GM10248 (cell line): ENCODE measurements around the gene HSP90AB1.

Experiments
- CTCF ChIA-PET: fragments of 300-600 bp; sonication (Branson Sonifier 250); formaldehyde crosslinking; extraction: SDS; loops from one replicate; lab custom pipeline; 2021; ENCODE audit warnings: antibody characterized with exemption; lab: Yijun Ruan, JAX
- POLR2A ChIA-PET: fragments of 350-650 bp; sonication (Branson Sonifier 250); formaldehyde crosslinking; extraction: SDS; loops from one replicate; lab custom pipeline; 2020; ENCODE audit warnings: antibody characterized with exemption; lab: Yijun Ruan, JAX
- DNase-seq: peaks from one replicate; pipeline ENCODE4 v3.0.0; 2012; ENCODE audit errors: extremely low spot score
- TF ChIP-seq, protein P1 (sequence below): IDR thresholded peaks from 2 replicates; pipeline ENCODE4 v1.5.1; 2012; ENCODE audit warnings: mild to moderate bottlenecking, low read depth; ENCODE audit errors: extremely low read depth, missing control alignments, control extremely low read depth

HSP90AB1 gene

GRCh38 chr6:44267252-44267651 is 20.4 kb downstream of the HSP90AB1 start:
- TF ChIP-seq, protein P1, sequence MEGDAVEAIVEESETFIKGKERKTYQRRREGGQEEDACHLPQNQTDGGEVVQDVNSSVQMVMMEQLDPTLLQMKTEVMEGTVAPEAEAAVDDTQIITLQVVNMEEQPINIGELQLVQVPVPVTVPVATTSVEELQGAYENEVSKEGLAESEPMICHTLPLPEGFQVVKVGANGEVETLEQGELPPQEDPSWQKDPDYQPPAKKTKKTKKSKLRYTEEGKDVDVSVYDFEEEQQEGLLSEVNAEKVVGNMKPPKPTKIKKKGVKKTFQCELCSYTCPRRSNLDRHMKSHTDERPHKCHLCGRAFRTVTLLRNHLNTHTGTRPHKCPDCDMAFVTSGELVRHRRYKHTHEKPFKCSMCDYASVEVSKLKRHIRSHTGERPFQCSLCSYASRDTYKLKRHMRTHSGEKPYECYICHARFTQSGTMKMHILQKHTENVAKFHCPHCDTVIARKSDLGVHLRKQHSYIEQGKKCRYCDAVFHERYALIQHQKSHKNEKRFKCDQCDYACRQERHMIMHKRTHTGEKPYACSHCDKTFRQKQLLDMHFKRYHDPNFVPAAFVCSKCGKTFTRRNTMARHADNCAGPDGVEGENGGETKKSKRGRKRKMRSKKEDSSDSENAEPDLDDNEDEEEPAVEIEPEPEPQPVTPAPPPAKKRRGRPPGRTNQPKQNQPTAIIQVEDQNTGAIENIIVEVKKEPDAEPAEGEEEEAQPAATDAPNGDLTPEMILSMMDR = no peak
- ChIA-PET CTCF (interaction anchor here (0.7 to 7.3 kb wide), 30 partner anchors 9 to 194 kb away, joined by 3 to 182 read pairs (median 6); partner anchors contain the start of genes AARS2, HSP90AB1 and MYMX), POLR2A (interaction anchor here (1.2 kb wide), 1 partner anchor 21 kb away, joined by 7 read pairs; the partner anchor contains the start of gene HSP90AB1)
- no peak for DNase-seq

- POLR2A ChIA-PET = interaction anchor here (0.6 to 1.4 kb wide), 3 partner anchors 21 to 38 kb away, joined by 3 to 8 read pairs (median 4); partner anchors contain the start of gene HSP90AB1
- TF ChIP-seq, protein P1 = peak; percentile 90
- peak; percentile 69 for DNase-seq
- CTCF ChIA-PET = interaction anchor here (0.6 to 7.3 kb wide), 49 partner anchors 10 to 208 kb away, joined by 3 to 182 read pairs (median 5); partner anchors contain the start of genes AARS2, HSP90AB1, MYMX and SLC35B2
Observed at GRCh38 chr6:44268095-44268628, 21.3 kb downstream of the HSP90AB1 start.

GRCh38 chr6:44269178-44269920 is 22.4 kb downstream of the HSP90AB1 start:
- TF ChIP-seq, protein P1 = no peak
- ChIA-PET CTCF (interaction anchor here (0.9 to 7.3 kb wide), 20 partner anchors 9 to 206 kb away, joined by 3 to 182 read pairs (median 7); partner anchors contain the start of gene AARS2), POLR2A (no interaction called here)
- DNase-seq = no peak

- no peak for DNase-seq
- POLR2A ChIA-PET = no interaction called here
- CTCF ChIA-PET = interaction anchor here (1.4 to 7.3 kb wide), 6 partner anchors 8 to 97 kb away, joined by 5 to 182 read pairs (median 29); partner anchors contain the start of gene AARS2
- TF ChIP-seq, protein P1 = no peak
Observed at GRCh38 chr6:44269921-44270525, 23.1 kb downstream of the HSP90AB1 start, which contains the start of gene TMEM151B. Gene TMEM151B, plus strand, starts transcription at chr6:44270450. Its CDS starts 293 bp downstream, at chr6:44270743.

DNA sequence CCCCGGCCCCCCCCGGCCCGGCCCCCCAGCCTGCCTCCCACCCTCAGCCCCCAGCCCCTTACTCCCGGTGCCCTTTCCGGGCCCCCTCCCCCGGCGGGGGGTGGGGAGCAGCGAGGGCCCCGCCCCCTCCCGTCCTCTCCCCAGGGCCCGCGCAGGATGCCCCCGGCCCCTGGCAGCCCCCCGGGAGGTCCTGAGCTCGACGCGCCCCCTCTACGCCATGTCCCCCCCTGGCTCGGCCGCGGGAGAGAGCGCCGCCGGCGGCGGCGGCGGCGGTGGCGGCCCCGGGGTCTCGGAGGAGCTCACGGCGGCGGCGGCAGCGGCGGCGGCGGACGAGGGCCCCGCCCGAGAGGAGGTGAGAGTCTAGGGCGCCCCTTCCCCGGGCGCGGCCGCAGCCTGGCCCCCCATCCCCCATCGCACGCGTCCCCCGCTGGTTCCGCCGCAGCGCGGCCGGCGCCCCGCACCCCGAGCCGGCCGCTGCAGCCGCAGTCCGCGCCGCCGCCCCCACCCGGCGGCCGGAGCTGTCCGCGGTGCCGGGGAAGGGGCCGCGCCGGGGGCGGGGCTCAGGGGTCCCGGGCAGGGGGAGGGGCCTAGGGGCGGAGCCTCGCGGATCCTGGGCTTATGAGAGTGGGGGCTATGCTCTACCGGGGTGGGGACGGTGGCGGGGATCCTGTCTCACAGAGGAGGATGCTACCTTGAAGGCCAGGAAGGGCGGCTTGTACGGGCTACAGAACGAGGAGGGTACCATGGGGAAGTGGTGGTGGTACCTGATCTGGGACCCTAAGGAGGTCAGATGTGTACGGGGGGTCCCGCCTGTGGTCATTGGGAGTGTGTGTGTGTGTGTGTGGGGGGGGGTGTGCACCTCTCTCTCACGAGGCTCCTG is 23.9 kb downstream of the HSP90AB1 start:
- DNase-seq = no peak
- POLR2A ChIA-PET = no interaction called here
- TF ChIP-seq, protein P1 = no peak
- CTCF ChIA-PET = interaction anchor here (0.8 to 7.3 kb wide), 6 partner anchors 14 to 71 kb away, joined by 3 to 182 read pairs (median 22); partner anchors contain the start of gene AARS2

GRCh38 chr6:44271406-44271723 is 24.5 kb downstream of the HSP90AB1 start:
- ChIA-PET POLR2A (no interaction called here), CTCF (interaction anchor here (0.8 to 0.9 kb wide), 3 partner anchors 15 to 70 kb away, joined by 3 to 4 read pairs (median 3); no protein-coding TSS in a partner anchor)
- no peak for DNase-seq
- TF ChIP-seq, protein P1 = no peak
